Measurements from ENCODE around the gene SOX1.

SOX1 gene

GRCh38 chr13:112067116-112067741, at the start of gene SOX1:
SOX1 (plus strand) TSS chr13:112067149; CDS start chr13:112067659, 510 bp downstream.
- no peak for DNase-seq

- DNase-seq, result no peak
These were observed 42.4 kb upstream of the SOX1 start for GRCh38 chr13:112024577-112024976.

DNA sequence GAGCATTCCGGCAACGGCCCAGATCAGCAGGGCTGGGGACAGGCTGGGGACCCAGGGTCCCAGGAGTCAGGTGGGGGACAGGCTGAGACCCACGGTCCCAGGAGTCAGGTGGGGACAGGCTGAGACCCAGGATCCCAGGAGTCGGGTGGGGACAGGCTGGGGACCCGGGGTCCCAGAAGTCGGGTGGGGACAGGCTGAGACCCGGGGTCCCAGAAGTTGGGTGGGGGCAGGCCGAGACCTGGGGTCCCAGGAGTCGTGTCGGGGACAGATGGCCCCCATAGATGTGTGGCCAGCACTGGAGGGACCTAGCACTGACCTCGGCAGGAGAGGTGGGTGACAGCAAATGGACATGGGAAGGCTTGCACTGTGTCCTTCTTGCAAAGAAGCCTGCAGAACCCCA, 39.7 kb upstream of the SOX1 start:
- DNase-seq, result no peak

DNA sequence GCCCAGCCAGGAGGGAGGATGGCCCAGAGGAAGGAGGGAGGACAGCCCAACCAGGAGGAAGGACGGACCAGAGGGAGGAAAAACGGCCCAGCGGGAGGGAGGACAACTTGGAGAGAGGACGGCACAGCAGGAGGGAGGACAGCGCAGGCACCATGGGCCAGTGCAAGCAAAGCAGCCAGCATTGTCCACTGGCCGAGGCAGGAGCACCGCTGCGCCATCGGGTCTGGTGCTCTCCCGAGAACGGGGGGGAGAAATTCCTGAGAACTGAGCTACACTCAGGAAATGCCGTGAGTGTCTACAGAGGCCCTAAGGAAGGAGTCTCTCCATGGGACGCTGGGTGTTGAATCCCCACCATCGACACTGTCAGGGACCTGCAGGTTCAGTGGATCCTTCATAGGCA, 38.5 kb upstream of the SOX1 start:
- no peak for DNase-seq

- no peak for DNase-seq
These were observed 37.8 kb upstream of the SOX1 start for GRCh38 chr13:112029143-112029542.

- no peak for DNase-seq
These were observed 34.6 kb upstream of the SOX1 start for GRCh38 chr13:112032186-112032993.

DNA sequence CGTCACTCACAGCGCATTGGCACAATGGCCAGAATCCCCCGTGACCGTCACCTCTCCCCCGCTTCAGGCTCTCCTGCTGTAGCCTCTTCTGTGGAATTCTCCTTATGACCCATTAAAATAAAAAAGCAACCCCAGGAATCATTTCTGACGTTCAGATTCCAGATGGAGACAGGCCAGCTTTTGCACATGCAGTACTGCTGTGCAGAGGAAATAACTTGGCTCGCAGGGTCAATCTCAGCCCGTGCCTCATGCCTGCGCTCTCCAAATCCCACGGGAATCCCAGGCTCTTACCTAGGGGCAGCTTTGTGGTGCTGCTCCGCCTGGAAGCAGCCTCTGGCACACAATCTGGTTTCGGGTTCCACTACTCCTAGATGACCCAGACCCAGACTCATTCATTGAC, 32.7 kb upstream of the SOX1 start:
- no peak for DNase-seq

- DNase-seq, result no peak
These were observed 32.1 kb upstream of the SOX1 start for GRCh38 chr13:112034846-112035245.

DNA sequence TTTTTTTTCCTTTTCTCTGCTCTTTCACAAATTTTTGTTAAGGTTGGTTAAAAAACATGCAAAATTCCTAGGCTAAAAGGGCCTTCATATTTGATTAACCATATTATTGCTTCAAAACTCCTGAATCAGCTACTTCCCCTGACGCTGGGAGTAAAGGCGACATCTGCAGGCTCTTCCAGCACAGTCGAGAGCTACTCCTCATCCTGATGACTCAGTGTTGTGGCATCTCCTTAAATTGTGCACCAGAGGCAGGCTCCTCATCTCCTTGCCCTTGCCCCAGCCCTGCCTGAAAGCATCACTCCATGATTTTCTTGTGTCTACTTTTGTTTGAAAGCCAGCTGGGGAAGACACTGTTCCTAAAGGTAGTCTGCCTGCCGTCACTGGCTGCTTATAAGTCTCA, 24.5 kb upstream of the SOX1 start:
- DNase-seq, result no peak

DNA sequence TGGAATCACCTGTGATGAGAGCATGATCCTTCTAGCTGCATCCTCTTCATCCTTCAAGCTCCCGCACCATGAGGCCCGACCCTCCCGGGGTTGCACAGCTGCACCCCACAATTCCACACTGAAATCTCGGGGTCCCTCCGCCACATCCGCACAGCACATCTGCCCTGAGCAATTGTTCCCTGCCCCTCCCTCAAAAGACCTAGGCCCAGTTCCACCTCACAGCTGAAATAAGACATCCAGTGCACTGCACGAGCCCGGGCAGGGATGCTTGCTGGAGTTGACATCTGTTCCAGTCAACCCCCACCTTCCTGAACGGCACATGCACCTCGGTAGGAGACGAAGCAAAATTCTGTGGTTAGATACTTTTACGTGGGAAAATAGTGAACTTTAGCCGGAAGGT, 14.7 kb upstream of the SOX1 start:
- DNase-seq, result no peak

DNA sequence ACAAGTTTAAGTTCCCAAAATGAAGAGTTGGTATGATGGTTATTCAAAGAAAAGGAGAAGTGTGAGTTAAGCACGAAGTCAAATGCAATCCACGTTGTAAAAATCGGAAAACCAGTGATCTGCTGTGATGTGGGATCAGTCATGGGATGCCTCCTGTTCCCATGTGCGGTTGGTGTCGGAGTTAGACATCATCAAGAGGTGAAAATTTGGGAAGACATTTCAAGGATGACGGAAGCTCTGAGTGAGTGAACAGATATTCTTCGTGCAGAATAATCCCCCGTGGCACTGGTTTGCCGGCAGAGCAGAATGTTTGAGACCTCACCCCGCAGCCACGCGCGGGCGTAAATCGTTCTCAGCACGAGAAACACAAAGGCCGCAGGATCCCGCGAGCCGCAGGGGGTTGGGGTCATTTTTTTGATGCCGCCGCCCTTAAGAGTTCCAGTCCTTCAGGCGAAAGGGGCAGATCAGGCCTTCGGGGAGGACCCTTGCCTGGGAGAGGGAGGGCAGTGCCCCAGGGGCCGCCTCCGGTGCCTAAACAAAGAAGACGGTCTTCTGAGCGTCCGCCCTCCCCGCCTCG, 13.7 kb upstream of the SOX1 start:
- no peak for DNase-seq

DNA sequence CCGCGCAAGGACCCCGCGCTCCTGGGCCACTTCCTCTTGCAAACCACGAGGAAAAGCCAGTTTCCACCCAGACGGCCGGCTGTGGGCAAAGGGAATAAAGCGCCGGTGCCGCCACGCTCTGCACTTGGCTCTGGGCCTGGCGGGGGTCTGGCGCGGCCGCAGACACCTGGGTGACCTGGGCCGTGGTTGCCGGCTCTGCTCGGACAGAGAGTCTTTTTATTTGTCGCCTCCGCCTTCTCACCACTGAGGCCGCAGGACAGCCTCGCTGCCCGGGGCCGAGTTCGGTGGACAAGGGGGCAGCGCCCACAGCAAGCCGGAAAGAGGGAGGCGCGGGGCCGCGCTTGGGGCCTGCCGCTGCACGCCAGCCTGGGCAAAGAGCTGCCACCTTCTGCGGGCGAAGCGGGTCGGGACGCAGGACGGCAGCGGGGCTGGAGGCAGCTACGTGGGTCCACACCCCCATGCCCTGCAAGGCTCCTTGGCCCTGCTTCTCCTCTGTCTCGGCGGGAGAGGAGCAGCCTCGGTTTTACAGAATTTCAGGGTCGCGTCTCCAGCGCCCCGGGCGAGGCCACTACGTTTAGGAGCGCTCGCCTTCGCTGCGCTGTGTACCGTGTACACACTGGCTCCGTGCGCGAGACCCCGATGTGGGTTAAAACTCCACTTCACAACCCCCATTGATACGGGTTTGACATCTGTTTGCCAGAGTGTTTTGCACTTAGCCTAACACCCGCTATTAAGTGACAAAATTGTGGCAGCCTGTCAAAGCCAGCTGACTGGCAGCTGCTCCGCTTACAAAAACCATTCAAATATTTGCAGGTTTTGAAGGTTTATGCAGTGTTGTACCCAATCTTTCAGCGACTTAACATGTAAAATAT, 13.0 kb upstream of the SOX1 start:
- DNase-seq, result no peak

DNA sequence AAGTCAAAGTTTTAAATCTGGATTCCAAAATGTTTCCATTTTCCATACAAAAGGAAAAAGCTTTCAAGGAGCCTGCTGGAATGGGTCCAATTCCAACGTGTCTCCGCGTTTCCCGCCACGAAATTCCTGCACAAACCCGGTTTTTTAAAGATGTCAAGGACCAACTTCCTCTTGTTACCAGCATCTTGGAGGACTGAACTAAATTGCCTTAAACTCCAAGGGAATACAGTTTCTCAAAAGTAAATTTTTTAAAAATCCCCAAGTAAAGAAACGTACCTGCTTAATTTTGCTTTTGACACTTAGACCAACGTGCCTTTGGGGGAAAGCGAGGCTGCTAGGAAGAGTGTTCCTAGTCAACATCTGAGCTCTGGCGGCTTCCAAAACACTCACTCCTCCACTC, 12.3 kb upstream of the SOX1 start:
- DNase-seq, result no peak

GRCh38 chr13:112055036-112055914, 11.7 kb upstream of the SOX1 start:
- DNase-seq, result no peak

DNA sequence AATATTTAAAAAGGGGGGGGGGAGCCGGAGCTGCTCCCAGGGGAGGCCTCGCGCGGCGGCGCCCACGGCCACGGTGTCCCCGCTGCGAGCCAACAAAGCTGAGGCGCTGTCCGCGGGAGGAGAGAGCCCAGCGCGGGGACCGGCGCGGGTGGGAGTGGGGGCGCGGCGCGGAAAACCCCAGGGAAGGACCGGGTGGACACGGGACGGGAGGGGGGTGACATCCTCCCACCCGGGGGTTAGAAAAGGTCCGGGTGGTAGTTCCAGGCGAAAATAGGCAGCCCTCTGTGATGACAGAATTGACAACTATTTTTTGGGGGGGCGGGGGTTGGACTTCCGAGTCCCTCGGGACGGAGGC, 11.1 kb upstream of the SOX1 start:
- no peak for DNase-seq

DNA sequence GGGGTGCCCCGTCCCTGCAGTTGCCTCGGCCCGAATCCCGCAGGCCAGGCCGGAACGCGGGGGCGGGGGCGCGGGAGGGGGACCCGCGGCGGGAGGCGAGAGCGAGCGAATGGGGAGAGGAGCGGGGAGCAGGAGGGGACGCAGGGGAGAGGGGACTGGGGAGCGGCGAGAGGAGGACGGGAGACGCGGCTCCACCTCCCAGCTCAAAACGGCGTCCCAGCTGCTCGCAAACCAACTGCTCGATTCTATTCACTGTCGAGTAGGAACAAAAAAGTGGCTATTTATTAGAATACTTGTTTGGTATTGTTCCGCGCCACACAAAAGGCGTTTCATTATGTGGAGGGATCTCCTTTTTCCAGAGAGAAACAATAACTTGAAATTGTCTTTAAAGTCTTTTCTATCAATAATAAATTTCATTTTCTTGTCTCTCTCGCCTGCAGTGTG, 10.6 kb upstream of the SOX1 start:
- no peak for DNase-seq

- DNase-seq, result no peak
These were observed 10.1 kb upstream of the SOX1 start for GRCh38 chr13:112056739-112057438.

- DNase-seq, result no peak
These were observed 9.6 kb upstream of the SOX1 start for GRCh38 chr13:112057439-112057735.

DNA sequence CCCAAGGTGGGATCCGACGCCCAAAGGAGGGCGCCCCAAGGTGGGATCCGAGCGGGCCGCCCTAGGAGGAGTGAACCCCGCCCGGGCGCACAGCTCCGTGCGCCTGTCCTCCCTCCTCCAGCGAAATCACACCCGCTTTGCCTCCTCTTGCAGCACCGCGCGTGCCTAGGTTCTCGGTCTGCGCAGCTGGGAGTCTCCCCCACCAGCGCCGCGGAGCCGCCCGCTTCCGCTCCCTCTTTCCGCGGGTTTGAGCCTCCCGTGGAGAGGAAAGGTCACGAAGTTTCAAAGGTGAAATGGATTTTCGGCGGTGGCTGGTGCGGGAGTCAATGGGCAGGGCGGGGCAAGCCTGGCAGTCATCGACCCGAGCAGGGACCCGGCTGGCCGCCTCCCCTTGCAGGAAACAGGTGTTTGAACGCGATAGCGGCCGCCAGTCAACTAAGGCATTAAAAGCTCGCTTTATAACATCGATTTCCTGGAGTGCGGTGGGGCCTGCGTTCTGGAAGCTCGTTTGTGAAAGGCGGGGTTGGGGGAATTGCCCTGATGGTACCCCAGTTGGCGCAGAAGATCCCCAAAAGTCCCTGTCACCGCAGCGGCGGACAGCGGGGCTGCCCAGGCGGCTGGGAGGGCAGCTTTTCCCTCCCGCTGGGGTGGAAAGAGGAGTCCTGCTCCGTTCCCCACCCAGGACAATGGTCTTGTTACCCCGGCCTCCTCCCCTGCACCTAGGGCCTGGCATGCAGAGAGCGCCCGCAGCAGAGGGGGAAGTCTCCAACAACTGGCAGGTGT, 9.0 kb upstream of the SOX1 start:
- no peak for DNase-seq

- no peak for DNase-seq
These were observed 8.5 kb upstream of the SOX1 start for GRCh38 chr13:112058519-112058873.

DNA sequence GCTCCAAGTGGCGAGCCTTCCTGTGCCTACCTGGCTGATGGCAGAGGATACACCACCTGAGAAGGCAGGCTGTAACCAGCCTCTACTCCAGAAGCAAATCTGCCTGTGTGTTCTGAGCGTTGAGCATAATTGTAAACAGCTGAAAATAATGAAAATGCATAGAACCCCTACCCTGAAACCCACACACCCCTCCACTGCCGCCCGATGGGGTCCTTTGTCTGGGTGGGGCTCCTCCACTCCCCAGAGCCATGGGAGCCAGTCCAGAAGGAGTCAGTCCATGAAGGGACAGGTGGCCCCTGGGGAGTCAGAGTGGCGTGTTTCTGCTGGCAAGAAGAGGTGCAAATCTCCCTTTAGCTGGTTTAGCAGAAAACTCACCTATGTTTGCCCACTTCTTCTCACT, 8.0 kb upstream of the SOX1 start:
- no peak for DNase-seq

Data from fibroblast of skin of right quadriceps (primary cell).